Measurements from ENCODE around the gene DPH1. TPM values are rescaled to one million over a fixed set of nuclear protein-coding genes. Genes with fewer than 3 reads are reported as not detected.
A peak's percentile ranks its signal among the peaks of the same experiment; 100 is the strongest.

Gene DPH1
- total and polyA plus RNA-seq, 2 of the 4 experiments (the other 2 are of a cell fraction), result 24.4 to 49.9 TPM

- H3K9me1 ChIP-seq (ENCODE audit: insufficient read depth, low read length), result peaks cover 46% of the 10 kb centered on the region
- POLR2A ChIA-PET (ENCODE audit: unreplicated experiment), result no interaction called here
Measured at GRCh38 chr17:2071024-2071385, 41.1 kb downstream of the DPH1 start.

More at GRCh38 chr17:2071024-2071385, 41.1 kb downstream of the DPH1 start:
- H3K14ac ChIP-seq (replicated peaks; ENCODE audit: low read depth, low read length), result peak overlapping the region; percentile 99
- DNase-seq (no peak), ATAC-seq (ENCODE audit: low read depth) (no peak)
- H4K8ac ChIP-seq (ENCODE audit: low read depth in 2 of 2, low read length in 2 of 2), result peak overlapping the region; percentile 90 to 99
- dilution Hi-C loops (cut with HindIII; ENCODE audit: low sequenced_read_pairs, unreplicated experiment), result no loop called here
- TF ChIP-seq BHLHE40 (IDR thresholded peaks at IDR 0.05; ENCODE audit: low read depth, low read length), result no peak
- no peak for TF ChIP-seq RCOR1 (IDR thresholded peaks at IDR 0.05; ENCODE audit: insufficient replicate concordance, low read length)
- no peaks in the 10 kb centered on the region for H3K9me3 ChIP-seq (ENCODE audit: control insufficient read depth, insufficient read depth, low read length)
- 100% methylated on average over 1 of the region's 6 CpGs; no CpG with 5 or more reads in 1 of the 2 experiments for WGBS, 2 experiments (ENCODE audit: extremely low coverage in 2 of 2, insufficient read length in 1 of 2)
- intact Hi-C loops (cut with micrococcal nuclease), result no loop called here
- peak overlapping the region; percentile 100 for H2BK15ac ChIP-seq (ENCODE audit: low read depth, low read length)
- no peak overlapping the region for H3K4me3 ChIP-seq (ENCODE audit: insufficient read depth, low read depth, low read length)
- peaks cover 63% of the 10 kb centered on the region for H3K4me1 ChIP-seq (ENCODE audit: control insufficient read depth, insufficient read depth, low read length)
- peak overlapping the region; percentile 100 for H3K4ac ChIP-seq (ENCODE audit: low read depth, low read length)
- H2AFZ ChIP-seq (replicated peaks; ENCODE audit: low read length, poor library complexity), result peak overlapping the region; percentile 87
- in situ Hi-C loops (cut with MboI; ENCODE audit: low sequenced_read_pairs), result no loop called here
- no TSS peak for BruUV-seq (replicated peaks)
- peak overlapping the region; percentile 100 for H4K91ac ChIP-seq (ENCODE audit: insufficient read depth, low read depth, low read length)
- H2BK120ac ChIP-seq (ENCODE audit: low read depth, low read length), result peak overlapping the region; percentile 99
- peak overlapping the region; percentile 90 for H4K5ac ChIP-seq (ENCODE audit: low read depth, low read length)
- no peaks in the 10 kb centered on the region for H4K20me1 ChIP-seq (ENCODE audit: insufficient read depth, low read length)
- H3K27me3 ChIP-seq (ENCODE audit: control insufficient read depth, insufficient read depth, low read length), result no peaks in the 10 kb centered on the region
- CTCF ChIA-PET, result interaction anchor here (1.3 kb wide), 1 partner anchor 16 kb away, joined by 5 read pairs; the partner anchor contains the start of gene HIC1
- H2BK5ac ChIP-seq (ENCODE audit: low read depth, low read length, poor library complexity, severe bottlenecking), result peak overlapping the region; percentile 94
- peak overlapping the region; percentile 45 for H3K9ac ChIP-seq (ENCODE audit: low read depth, low read length)
- H3K4me2 ChIP-seq (ENCODE audit: low read depth, low read length), result no peak overlapping the region
- peaks cover 32 to 63% of the 10 kb centered on the region in 2 experiments for H3K79me1 ChIP-seq (ENCODE audit: low read depth in 1 of 2, low read length in 2 of 2)
- peak overlapping the region; percentile 97 for H2BK20ac ChIP-seq (ENCODE audit: low read depth, low read length)
- H3K56ac ChIP-seq (ENCODE audit: extremely low read depth, insufficient read depth, low read length), result peak overlapping the region; percentile 90
- peak overlapping the region; percentile 99 for H3K23ac ChIP-seq (ENCODE audit: low read depth, low read length)
- H3K27ac ChIP-seq (ENCODE audit: insufficient read depth, low read length), result peak overlapping the region; percentile 93
- peaks cover 8% of the 10 kb centered on the region for H3K36me3 ChIP-seq (ENCODE audit: control insufficient read depth, insufficient read depth, low read length)
- H3K18ac ChIP-seq (ENCODE audit: low read depth, low read length), result peak overlapping the region; percentile 93
- H2AK5ac ChIP-seq (ENCODE audit: low read depth, low read length), result peak overlapping the region; percentile 100
- peak overlapping the region; percentile 98 for H2AK9ac ChIP-seq (replicated peaks; ENCODE audit: low read depth, low read length, poor library complexity)
